Measurements from ENCODE around the gene JAML. TPM values are rescaled to one million over a fixed set of nuclear protein-coding genes. Genes with fewer than 3 reads are reported as not detected.

Gene JAML
- total and polyA plus RNA-seq, 8 donors = 0.39 to 7.4 (median 2.3) TPM

DNA sequence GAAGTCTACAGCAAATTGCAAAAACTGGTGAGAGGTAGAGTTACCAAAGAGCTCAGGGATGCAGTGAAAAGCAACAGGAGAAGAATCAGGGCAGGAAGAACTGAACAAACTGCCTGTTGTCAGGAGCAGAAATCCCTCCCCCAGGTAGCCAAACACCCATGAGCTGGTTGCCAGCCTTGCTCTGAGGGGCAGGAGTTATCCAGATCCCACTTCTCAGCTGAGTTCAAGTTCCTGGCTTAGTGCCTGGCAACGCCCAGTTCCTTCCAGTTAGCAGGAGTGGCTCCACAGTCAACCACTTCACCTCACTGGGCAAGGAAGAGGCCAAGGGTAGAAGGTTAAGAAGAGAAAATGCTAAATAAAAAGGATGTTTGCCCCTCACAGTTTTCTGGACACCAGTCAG, 41.1 kb upstream of the JAML start:
- Histone ChIP-seq H3K4me3 (no peak overlapping the region), H3K27ac (peak overlapping the region in 1 of 4 donors; percentile 93), H3K9me3 (no peaks in the 10 kb centered on the region), H3K36me3 (no peaks in the 10 kb centered on the region), H3K4me1 (peaks cover 0 to 17% (median 0%) of the 10 kb centered on the region in 3 donors), H3K27me3 (no peaks in the 10 kb centered on the region)
- ATAC-seq (no peak), DNase-seq (no peak), FAIRE-seq (no peak)
- TF ChIP-seq, protein P1, sequence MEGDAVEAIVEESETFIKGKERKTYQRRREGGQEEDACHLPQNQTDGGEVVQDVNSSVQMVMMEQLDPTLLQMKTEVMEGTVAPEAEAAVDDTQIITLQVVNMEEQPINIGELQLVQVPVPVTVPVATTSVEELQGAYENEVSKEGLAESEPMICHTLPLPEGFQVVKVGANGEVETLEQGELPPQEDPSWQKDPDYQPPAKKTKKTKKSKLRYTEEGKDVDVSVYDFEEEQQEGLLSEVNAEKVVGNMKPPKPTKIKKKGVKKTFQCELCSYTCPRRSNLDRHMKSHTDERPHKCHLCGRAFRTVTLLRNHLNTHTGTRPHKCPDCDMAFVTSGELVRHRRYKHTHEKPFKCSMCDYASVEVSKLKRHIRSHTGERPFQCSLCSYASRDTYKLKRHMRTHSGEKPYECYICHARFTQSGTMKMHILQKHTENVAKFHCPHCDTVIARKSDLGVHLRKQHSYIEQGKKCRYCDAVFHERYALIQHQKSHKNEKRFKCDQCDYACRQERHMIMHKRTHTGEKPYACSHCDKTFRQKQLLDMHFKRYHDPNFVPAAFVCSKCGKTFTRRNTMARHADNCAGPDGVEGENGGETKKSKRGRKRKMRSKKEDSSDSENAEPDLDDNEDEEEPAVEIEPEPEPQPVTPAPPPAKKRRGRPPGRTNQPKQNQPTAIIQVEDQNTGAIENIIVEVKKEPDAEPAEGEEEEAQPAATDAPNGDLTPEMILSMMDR (IDR thresholded peaks at IDR 0.05) = no peak
- 76 to 80% methylated on average over 1 of the region's 1 CpG for WGBS, 2 donors
- intact Hi-C loops (cut with DNase I) = no loop called here

DNA sequence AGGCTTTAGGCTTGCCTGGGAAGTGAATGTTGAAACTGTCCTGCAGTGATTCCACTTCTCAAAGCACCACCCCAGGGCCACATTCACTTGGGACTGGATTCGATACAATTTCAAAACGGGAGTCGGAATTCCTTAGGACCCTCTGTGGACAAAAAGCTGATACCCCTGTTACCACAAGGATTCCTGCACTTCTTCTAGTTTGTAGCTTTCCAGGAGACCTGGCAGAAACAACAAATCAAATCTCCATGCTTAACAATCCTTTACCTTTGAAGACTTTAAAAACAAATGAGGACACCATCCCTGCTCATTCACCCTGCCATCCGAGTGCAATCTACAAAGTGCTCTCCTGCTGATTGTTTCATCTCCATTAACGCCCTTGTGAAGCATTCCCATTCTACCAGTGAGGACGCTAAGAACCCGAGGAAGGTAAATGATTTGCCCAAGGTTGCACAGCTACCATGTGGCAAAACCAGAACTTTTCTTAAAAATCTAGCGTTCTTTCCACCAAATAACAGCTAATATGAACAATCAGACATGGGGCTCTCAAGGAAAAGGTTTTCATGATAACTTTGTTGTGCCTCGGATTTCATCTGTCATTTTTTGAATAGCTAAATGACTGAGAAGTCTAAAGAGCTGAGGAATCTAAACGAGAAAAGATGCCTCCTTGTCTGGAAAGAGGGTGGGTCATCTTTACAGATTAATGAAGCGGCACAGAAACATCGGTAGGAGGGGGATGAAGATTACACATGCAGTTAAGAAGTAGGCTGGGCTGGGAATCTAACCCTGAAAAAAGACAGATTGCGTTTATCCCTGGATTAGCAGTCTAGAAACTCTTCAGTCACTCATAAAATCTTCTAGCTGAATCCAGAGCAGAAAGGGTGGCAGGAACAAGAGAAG, 40.0 kb upstream of the JAML start:
- FAIRE-seq (no peak), DNase-seq (no peak), ATAC-seq (no peak)
- WGBS, 2 donors = 46% methylated on average over 13 of the region's 13 CpGs
- Histone ChIP-seq H3K27me3 (no peaks in the 10 kb centered on the region), H3K36me3 (no peaks in the 10 kb centered on the region), H3K9me3 (no peaks in the 10 kb centered on the region), H3K27ac (peak overlapping the region; percentile 56 to 93 (median 87)), H3K4me1 (peaks cover 0 to 17% (median 0%) of the 10 kb centered on the region in 3 donors), H3K4me3 (peak overlapping the region in 3 of 4 donors; percentile 15 to 57 (median 38))
- TF ChIP-seq, protein P1 (IDR thresholded peaks at IDR 0.05) = no peak
- intact Hi-C loops (cut with DNase I) = no loop called here

DNA sequence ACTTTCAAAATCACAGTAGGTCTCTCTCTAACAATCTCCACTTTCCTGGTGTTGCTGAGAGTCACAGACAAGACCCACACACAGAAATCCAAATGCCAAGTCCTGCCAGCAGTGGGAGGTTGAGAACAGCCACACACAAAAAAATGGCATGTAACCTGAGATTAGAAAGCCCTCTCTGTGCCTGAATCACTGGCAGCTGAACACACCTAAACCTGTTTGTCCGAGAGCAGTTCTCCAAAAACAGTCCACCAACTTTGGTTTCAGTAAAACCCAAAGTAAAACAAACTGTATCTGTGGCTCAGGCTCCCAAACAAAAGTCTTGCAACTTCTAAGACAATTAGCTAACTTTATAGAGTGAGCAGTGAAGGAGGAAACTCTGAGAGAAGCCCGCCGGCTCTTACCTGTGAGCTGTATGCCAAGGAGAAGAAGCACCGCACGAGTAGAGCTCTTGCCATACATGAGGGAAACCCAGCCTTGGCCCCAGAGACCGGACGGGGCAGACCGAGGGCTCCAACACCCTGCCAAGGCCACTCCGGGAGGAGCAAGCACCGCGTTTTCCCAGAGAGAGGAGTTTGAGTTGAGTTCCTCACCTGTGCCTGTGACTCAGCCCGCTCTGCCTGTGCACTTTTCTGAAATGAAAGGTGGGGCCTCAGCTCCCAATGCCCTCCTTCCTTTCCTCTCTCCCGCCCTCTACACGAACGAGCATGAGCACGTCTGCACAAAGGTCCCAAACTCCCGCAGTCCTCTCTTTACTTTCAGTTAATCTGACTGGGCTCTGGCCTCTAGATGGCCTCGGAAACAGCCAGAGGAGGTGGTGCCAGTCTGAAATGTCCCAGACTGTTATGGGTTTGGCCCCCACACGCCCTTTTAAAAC, 39.1 kb upstream of the JAML start, which contains the start of gene MPZL2:
Gene MPZL2 (minus strand): TSS at position 603 of the 874 bp plus-strand sequence. CDS start 144 bp downstream, at position 459.
- DNase-seq (peak; percentile 76 to 84 (median 78)), ATAC-seq (peak; percentile 88 to 94 (median 93)), FAIRE-seq (no peak)
- Histone ChIP-seq H3K4me1 (peaks cover 0 to 17% (median 0%) of the 10 kb centered on the region in 3 donors), H3K4me3 (peak within 1 kb of the TSS; percentile 15 to 57 (median 27)), H3K27me3 (no peaks in the 10 kb centered on the region), H3K9me3 (no peaks in the 10 kb centered on the region), H3K36me3 (no peaks in the 10 kb centered on the region), H3K27ac (peak within 1 kb of the TSS; percentile 56 to 93 (median 87))
- intact Hi-C loops (cut with DNase I) = no loop called here
- TF ChIP-seq, protein P1 (IDR thresholded peaks at IDR 0.05) = no peak
- 1 to 2% methylated on average over 19 of the region's 19 CpGs for WGBS, 2 donors

DNA sequence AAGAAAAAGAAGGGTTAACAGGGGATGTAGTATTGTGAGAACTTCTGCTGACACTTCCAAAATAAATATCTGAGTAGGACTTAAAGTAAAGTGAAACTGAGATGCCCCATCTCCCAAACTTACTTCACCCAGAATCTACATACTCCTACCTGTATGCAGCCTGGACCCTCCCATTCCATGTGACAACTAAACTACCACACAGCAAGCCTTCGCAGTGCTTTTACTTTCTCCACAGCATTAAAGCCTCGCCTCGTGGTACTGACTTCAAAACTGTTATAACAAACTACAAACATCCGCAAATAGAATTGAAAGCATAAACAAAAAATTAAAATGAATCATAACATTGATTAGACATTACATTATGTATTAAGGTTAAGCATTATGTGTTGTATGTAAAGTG, 38.3 kb upstream of the JAML start:
- TF ChIP-seq, protein P1 (IDR thresholded peaks at IDR 0.05) = no peak
- DNase-seq (no peak), ATAC-seq (peak in 2 of 4 donors; percentile 51 to 60), FAIRE-seq (no peak)
- Histone ChIP-seq H3K27ac (peak overlapping the region; percentile 56 to 93 (median 87)), H3K4me1 (peaks cover 0 to 17% (median 0%) of the 10 kb centered on the region in 3 donors), H3K27me3 (no peaks in the 10 kb centered on the region), H3K9me3 (no peaks in the 10 kb centered on the region), H3K36me3 (no peaks in the 10 kb centered on the region), H3K4me3 (peak overlapping the region; percentile 15 to 57 (median 27))
- intact Hi-C loops (cut with DNase I) = no loop called here
- 10 to 12% methylated on average over 4 of the region's 4 CpGs for WGBS, 2 donors
